Heart left ventricle (tissue), 16 donors: Measurements from ENCODE around the gene OR1S2. TPM values are rescaled to one million over a fixed set of nuclear protein-coding genes. Genes with fewer than 3 reads are reported as not detected.

Experiments
- ATAC-seq, 4 donors: fragments of 200-7000 bp; cut with Tn5 transposase; one replicate each; pipeline ENCODE4 v1.9.1; 2020 to 2022; ENCODE audit warnings: moderate library complexity in 4 of 4, mild to moderate bottlenecking in 3 of 4, moderate number of reproducible peaks in 1 of 4
- DNase-seq, 5 donors: peaks; one replicate each; pipeline ENCODE4 v3.0.0-alpha.2; 2020
- H3K27ac ChIP-seq, 12 donors: fragments of 200-600 bp; sonication (generic) in 4 of 12; one replicate each; pipeline versions ENCODE4 v1.5.0 to v1.8.0; 2016 to 2022; ENCODE audit warnings: mild to moderate bottlenecking in 2 of 12
- H3K27me3 ChIP-seq, 9 donors: fragments of 200-600 bp; sonication (generic) in 2 of 9; one replicate each; pipeline versions ENCODE4 v1.5.1 to v1.8.0; 2016 to 2022; ENCODE audit warnings: mild to moderate bottlenecking in 3 of 9
- H3K36me3 ChIP-seq, 9 donors: fragments of 200-600 bp; sonication (generic) in 2 of 9; one replicate each; pipeline versions ENCODE4 v1.5.0 to v1.8.0; 2018 to 2022; ENCODE audit warnings: mild to moderate bottlenecking in 2 of 9
- H3K4me1 ChIP-seq, 12 donors: fragments of 200-600 bp; sonication (generic) in 4 of 12; one replicate each; pipeline versions ENCODE4 v1.5.0 to v1.8.0; 2016 to 2022; ENCODE audit warnings: mild to moderate bottlenecking in 3 of 12
- H3K4me3 ChIP-seq, 12 donors: fragments of 200-600 bp; sonication (generic) in 4 of 12; one replicate each; pipeline versions ENCODE4 v1.5.0 to v1.8.0; 2017 to 2022; ENCODE audit warnings: mild to moderate bottlenecking in 9 of 12, moderate library complexity in 4 of 12
- H3K9me3 ChIP-seq, 12 donors: fragments of 200-600 bp; sonication (generic) in 4 of 12; one replicate each; pipeline versions ENCODE4 v1.5.0 to v1.8.0; 2016 to 2022; ENCODE audit warnings: mild to moderate bottlenecking in 1 of 12
- CTCF ChIP-seq, 12 donors: fragments of 200-600 bp; sonication (generic) in 4 of 12; IDR thresholded peaks; one replicate each; pipeline versions ENCODE4 v1.5.0 to v1.8.0; 2018 to 2022; ENCODE audit warnings: antibody characterized with exemption in 12 of 12, mild to moderate bottlenecking in 5 of 12
- POLR2A ChIP-seq, 2 donors: fragments of 450-650 bp; IDR thresholded peaks; one replicate each; pipeline ENCODE4 v1.6.1; 2017; ENCODE audit warnings: antibody characterized with exemption in 2 of 2, mild to moderate bottlenecking in 2 of 2, moderate library complexity in 2 of 2
- WGBS, 4 donors: extraction: QIAGEN DNeasy Blood & Tissue Kit in 2 of 4; methylation state at CpG; one replicate each; pipeline versions ENCODE4 v1.1.5 to v1.1.7; 2013 to 2018; 5-methylcytosine and 5-hydroxymethylcytosine counted together
- intact Hi-C, 10 donors: fragments of 100-400 bp; cut with DNase I; formaldehyde crosslinking; loops; one replicate each; pipeline versions ENCODE4 v1.11.1 to v1.14.2; 2022
- polyA plus RNA-seq, 2 donors: library from polyadenylated mRNA; stranded (reverse); fragments of 200-250 nt; gene quantifications; one replicate each; pipeline ENCODE4 v1.2.3, GENCODE V29; 2013
- total RNA-seq, 9 donors: library from RNA; depleted of rRNA in 2 of 9; stranded (reverse); fragments of >200 nt in 2 of 9; fragmentation: NEBNext Ultra II Directional in 3 of 9; extraction: Animal tissue kit (Norgen Biotek cat#: 25700) in 3 of 9; gene quantifications; one replicate each; pipeline versions ENCODE4 v1.1.0 to v1.2.4, GENCODE V29; 2016 to 2023
- donor health status: ischemic (EF 13 %, LVEDD 7.1; RV severe dilation, severe dysfunction).
- donor health status: healthy with polysubstance abuse.
- donor health status: DM: no; HTN: yes; CAD: no.
- donor health status: DM: no; HTN: no; CAD: no.
- donor health status: ischemic (EF 25% LVEDD 6.9; RV normal size, moderate dysfunction).
- donor health status: ischemic (EF 25% LVEDD 5.7; RV mildly dilated, moderate dysfunction).
- donor health status: healthy.
- donor health status: DM: yes; HTN: yes; CAD: no.
- donor health status: ischemic (EF 35%, LVEDD 5.7; RV mildly dilated, moderate dysfunction).
- donor health status: nonischemic (EF 11% LVEDD 7.7; RV severe dilation, severe dysfunction).
- donor health status: DM: yes; HTN: yes; CAD: no.
- donor health status: PGD.
- donor health status: ischemic (EF 29% LVEDD 5.4; RV normal size, mild dysfunction).
- donor health status: nonischemic (EF 23%, LVEDD 6.1; RV moderate dilation, normal function).

The OR1S2 gene
- total and polyA plus RNA-seq, 11 donors = not detected

- no peak for TF ChIP-seq CTCF (IDR thresholded peaks at IDR 0.05)
- TF ChIP-seq POLR2A (IDR thresholded peaks at IDR 0.05) = no peak
- H3K27me3 ChIP-seq = no peaks in the 10 kb centered on the region
- H3K4me3 ChIP-seq = no peak overlapping the region
- peaks cover 0 to 29% (median 9%) of the 10 kb centered on the region in 12 donors for H3K9me3 ChIP-seq
- DNase-seq (no peak), ATAC-seq (no peak)
- no peak overlapping the region for H3K27ac ChIP-seq
- H3K4me1 ChIP-seq = no peaks in the 10 kb centered on the region
- H3K36me3 ChIP-seq = no peaks in the 10 kb centered on the region
- intact Hi-C loops = no loop called here
Observed at GRCh38 chr11:58193391-58193790, 10.6 kb downstream of the OR1S2 start.

GRCh38 chr11:58192229-58192628, 11.7 kb downstream of the OR1S2 start:
- DNase-seq (no peak), ATAC-seq (no peak)
- no peak for TF ChIP-seq POLR2A (IDR thresholded peaks at IDR 0.05)
- no peak for TF ChIP-seq CTCF (IDR thresholded peaks at IDR 0.05)
- no peaks in the 10 kb centered on the region for H3K36me3 ChIP-seq
- peaks cover 0 to 18% (median under 1%) of the 10 kb centered on the region in 12 donors for H3K9me3 ChIP-seq
- H3K4me1 ChIP-seq = no peaks in the 10 kb centered on the region
- no peak overlapping the region for H3K27ac ChIP-seq
- no peaks in the 10 kb centered on the region for H3K27me3 ChIP-seq
- intact Hi-C loops = no loop called here
- no peak overlapping the region for H3K4me3 ChIP-seq
- WGBS, 4 donors = 79 to 87% (median 82%) methylated on average over 3 of the region's 3 CpGs

GRCh38 chr11:58188770-58189169, 15.2 kb downstream of the OR1S2 start, which contains the start of gene OR9Q2:
TSS of gene OR9Q2 (plus strand) at chr11:58189070. CDS start at chr11:58190491, 1,421 bp downstream.
- no peak for TF ChIP-seq CTCF (IDR thresholded peaks at IDR 0.05)
- no peak for TF ChIP-seq POLR2A (IDR thresholded peaks at IDR 0.05)
- Histone ChIP-seq H3K27ac (no peak within 1 kb of the TSS), H3K4me3 (no peak within 1 kb of the TSS), H3K27me3 (no peaks in the 10 kb centered on the region), H3K4me1 (no peaks in the 10 kb centered on the region), H3K9me3 (no peaks in the 10 kb centered on the region), H3K36me3 (no peaks in the 10 kb centered on the region)
- ATAC-seq = no peak
- no peak for DNase-seq
- intact Hi-C loops = no loop called here
- WGBS, 4 donors = 85 to 90% (median 88%) methylated on average over 2 of the region's 2 CpGs

GRCh38 chr11:58186938-58187337, 17.0 kb downstream of the OR1S2 start:
- intact Hi-C loops = loop anchor here in 1 of 10 donors (2.0 kb wide), 1 partner anchor 162 kb away; no protein-coding TSS in a partner anchor
- no peak overlapping the region for H3K4me3 ChIP-seq
- H3K4me1 ChIP-seq = no peaks in the 10 kb centered on the region
- DNase-seq (peak in 3 of 5 donors; percentile 27 to 31 (median 28)), ATAC-seq (peak; percentile 51 to 90 (median 72))
- TF ChIP-seq POLR2A (IDR thresholded peaks at IDR 0.05) = no peak
- peak in 2 of 12 donors; percentile 16 to 22 for TF ChIP-seq CTCF (IDR thresholded peaks at IDR 0.05)
- no peaks in the 10 kb centered on the region for H3K36me3 ChIP-seq
- WGBS, 4 donors = 57 to 70% (median 61%) methylated on average over 4 of the region's 4 CpGs
- peak overlapping the region in 6 of 12 donors; percentile 3 to 50 (median 11) for H3K27ac ChIP-seq
- H3K9me3 ChIP-seq = no peaks in the 10 kb centered on the region
- no peaks in the 10 kb centered on the region for H3K27me3 ChIP-seq
